ENCODE measurements around the gene KIFAP3.
"Not testable (repeated sequence)": the region's sequence is repeated elsewhere in the genome, so short reads cannot be mapped to it uniquely, and the experiment has no call there.

Gene KIFAP3

DNA sequence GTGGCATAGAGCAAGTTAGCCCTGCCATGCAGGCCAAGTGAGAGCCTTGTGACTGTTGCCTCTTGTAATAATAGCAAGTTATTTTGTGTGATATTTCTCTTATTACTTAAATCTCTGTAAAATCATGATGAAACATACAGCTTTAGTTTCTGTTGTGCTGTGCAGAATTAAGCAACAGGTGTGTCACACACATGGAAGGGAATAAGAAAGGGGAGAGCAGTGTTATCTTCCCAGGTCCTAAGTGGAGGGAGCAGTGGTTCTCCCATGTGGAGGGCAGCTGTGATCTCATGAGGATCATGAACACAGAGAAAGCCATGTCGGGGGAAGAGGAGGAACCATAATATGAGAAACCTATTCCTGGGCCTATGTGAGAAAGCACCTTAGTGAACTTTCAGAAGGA, 155.6 kb downstream of the KIFAP3 start:
- DNase-seq: no peak

DNA sequence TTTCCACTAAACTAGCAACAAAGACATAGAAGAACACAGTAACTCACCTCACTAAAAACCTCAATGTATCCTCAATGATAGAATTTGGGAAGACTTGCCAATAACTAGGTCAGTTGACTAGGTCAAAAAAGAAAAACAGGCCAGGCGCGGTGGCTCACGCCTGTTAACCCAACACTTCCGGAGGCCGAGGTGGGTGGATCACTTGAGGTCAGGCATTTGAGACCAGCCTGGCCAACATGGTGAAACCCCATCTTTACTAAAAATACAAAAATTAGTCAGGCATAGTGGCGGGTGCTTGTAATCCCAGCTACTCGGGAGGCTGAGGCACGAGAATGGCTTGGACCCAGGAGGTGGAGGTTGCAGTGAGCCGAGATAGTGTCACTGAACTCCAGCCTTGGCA, 156.3 kb downstream of the KIFAP3 start:
- DNase-seq: not testable (repeated sequence)

DNA sequence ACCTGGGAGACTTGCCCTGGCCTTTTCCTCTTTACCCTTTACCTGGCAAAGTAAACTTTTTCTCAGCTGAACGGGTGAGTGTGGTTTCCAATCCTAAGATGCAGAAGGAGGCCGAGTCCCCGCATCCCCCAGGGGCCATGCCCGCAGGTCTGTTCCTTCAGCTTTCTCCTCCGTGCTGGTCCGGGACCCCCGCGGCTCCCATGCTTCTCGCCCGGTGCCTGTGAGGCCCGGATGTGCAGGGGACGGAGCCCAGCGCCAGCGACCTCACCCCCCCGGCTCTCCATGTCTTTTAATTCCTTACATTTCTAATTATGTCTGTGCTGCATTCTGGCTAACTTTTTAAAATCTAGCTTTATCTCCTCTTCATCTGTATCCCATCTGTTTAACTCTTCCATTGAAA, 159.3 kb downstream of the KIFAP3 start:
- no peak for DNase-seq

DNA sequence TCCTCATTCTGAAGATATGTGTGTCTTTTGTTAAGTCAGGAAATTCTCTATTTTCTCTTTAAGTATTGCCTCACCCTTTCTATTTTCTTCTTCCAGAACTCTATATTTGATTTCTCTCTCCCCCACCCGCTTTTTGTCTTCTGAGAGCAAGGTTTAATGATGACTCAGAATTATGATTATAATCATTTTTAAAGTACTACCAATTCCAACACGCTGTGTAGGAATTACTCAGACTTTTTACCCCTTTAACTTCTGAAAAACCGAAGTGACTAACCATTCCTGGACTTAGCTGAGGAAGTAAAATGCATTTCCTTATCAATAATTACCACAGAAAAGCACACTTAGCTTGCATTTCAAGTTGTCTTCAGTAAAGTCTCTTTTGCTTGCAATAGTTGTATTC, 160.0 kb downstream of the KIFAP3 start:
- no peak for DNase-seq

DNA sequence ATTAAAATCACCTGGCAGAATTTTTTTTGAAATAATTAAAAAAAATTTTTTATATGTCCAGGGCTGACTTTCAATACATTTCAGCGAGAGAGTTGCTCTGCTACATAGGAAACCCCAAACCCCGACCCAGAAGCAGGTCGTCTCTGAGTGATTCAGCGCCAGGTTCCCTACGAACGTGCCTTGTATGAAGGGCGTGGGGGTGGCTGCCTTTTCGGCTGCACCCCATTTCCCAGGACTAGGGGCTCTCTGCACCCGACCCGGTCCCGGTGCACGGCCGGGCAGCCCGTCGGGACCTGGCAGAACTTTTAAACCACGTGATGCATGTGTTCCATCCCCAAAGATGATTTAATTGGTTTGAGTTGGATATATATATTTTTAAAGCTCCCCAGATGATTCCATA, 165.0 kb downstream of the KIFAP3 start:
- no peak for DNase-seq

DNA sequence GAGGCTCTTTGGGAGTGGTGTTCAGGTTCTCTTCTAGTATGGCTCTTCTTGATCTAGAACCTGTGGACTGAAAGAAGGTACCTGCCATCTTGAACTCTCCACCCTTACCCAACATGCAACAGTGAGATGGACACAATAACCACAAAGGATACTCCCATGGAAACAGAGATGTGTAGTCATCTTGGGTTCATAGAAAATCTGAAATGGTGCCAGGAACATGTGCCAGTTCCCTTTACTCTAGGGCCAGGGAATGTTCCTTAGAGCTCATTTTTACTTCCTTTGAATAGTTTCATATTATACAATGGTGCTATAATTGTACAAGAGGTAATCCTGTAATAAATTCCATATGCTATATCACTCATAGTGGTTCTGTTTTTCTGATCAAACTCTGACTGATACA, 167.6 kb downstream of the KIFAP3 start:
- no peak for DNase-seq

DNA sequence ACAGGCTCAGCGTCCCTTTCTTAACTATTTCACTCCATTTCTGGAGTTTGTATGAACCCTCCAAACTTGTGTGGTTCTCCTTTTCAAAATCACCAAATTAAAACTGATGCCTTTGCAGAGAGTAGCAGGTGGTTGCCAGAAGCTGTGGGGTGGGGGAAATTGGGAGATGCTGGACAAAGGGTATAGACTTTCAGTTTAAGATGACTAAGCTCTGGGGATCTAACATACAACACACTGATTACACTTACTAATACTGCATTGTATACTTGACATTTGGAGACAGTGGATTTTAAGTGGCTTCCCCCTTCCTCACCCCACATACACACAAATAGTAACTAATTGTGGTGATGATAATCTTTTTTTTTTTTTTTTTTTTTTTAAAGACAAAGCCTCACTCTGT, 169.7 kb downstream of the KIFAP3 start:
- no peak for DNase-seq

DNA sequence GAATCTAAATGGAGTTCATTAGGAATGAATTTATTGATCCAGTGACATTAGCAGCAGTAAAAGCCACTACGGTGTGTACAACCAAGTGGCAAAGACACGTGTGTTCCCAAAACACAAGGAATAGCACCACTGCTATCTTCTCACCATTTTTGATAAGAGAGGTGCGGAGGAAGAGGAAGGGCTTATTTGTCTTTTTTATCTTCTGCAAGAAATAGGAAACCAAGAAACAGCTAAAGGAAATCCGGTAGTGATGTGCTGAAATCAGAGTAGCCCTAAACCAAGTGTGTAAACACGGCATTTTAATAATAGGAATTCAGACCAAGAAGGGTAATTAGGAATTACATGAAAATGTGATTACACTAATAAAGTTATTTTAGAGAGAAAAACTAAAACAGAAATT, 171.7 kb downstream of the KIFAP3 start:
- no peak for DNase-seq

DNA sequence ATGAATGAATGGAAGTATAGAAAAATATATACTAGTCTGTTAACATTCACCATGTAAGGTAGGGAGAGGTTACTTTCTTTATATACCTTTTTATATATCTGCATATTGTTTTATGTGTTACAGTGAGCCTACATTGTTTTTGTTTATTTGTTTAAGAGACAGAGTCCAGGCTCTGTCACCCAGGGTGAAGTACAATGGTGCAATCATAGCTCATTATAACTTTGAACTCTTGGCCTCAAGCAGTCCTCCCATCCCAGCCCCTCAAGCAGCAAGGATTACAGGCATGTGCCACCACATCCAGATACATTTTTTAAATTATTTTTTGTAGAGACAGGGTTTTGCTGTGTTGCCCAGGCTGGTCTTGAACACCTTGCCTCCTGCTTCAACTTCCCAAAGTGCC, 173.4 kb downstream of the KIFAP3 start:
- DNase-seq: no peak

DNA sequence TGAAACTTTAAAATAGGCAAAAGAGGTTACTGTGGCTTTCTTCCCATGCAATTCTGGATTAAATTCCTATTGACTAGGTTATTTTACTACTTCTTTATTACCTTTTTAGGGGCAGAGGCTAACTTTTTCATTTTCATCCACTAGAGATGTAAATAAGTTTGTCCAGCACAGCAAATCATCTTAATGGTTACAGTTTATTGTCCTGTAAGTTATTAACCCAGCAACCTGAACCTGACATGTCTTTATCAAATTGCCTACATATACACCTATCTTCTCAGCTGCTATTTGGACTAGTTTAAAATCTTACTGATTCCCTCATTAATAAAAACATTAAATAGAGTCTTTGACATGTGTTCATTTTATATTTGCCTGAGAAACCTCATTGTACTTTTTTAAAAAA, 173.9 kb downstream of the KIFAP3 start:
- no peak for DNase-seq

DNA sequence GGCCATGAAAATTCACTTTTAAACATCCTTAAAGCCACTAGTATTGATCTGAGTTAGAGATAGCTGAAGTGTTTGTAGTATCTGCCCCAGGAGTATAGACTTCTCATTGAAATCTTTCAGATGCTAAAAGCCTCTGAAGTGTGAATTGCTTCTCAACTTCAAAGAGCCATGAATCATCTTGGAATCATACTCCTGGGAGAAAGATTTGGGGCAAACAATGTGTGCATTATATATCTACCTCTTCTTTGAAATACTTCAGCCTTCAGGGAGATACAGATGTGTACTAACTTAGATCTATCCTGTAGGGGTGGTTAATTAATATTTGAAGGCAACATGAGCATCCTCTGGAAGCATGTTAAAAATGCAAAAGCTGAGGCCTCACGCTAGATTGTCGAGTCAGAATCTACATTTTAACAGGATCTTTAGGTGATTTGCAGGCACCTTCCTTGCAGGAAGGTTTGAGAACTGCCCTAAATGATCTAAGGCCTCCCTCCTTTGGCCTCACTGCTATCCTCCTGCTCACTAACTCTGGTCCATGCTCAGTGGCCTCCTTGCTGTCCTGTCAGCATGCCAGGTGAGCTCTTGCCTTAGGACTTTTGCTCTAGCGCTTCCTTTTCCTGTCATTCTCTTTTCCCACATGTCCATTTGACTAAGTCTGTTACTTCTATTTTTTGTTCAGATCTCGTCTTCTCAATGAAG, 174.8 kb downstream of the KIFAP3 start:
- no peak for DNase-seq

DNA sequence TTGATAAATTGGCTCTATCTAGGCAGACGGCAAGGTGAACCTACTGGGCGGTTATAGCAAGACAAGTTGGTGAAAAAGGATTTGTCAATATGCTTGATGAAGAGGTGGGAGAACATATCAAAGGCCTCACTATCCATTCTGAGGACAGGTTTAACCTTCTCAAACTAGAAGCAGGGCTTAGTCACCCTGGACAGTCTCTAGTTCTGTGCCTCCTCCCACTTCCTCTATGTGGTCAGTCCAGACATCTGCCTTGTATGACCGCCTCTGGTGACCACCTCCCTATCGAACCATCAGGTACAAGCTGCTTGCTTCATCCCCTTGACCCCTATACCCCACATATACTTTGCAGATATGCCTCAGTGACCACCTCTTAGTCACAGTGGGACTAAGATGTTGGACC, 178.5 kb downstream of the KIFAP3 start:
- DNase-seq: no peak

DNA sequence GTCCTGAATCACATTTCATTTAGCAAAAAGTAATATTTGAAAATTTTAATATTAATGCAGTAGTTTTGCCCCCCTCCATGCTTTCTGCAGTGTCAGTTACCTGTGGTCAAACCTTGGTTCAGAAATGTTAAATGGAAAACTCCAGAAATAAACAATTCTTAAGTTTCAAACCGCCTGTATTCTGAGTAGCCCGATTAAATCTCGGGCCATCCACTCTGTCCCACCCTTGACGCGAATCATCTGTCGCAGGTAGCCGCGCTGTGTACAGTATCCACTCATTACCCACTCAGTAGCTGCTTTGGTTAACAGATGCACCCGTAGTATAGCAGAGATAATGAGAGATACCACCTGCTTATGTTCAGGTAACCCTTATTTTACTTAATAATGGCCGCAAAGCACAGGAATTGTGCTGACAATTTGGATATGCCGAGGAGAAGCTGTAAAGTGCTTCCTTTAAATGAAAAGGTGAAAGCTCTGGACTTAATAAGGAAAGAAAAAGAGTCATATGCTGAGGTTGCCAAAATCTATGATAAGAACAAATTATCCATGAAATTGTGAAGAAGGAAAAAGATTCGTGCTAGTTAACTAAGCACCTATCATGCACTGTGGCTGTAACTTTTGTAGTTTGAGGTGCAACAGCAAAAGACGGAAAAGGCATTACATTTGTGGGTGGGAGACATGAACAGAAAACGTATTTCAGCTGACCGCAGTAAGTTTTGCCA, 179.9 kb downstream of the KIFAP3 start:
- DNase-seq: peak; percentile 48

DNA sequence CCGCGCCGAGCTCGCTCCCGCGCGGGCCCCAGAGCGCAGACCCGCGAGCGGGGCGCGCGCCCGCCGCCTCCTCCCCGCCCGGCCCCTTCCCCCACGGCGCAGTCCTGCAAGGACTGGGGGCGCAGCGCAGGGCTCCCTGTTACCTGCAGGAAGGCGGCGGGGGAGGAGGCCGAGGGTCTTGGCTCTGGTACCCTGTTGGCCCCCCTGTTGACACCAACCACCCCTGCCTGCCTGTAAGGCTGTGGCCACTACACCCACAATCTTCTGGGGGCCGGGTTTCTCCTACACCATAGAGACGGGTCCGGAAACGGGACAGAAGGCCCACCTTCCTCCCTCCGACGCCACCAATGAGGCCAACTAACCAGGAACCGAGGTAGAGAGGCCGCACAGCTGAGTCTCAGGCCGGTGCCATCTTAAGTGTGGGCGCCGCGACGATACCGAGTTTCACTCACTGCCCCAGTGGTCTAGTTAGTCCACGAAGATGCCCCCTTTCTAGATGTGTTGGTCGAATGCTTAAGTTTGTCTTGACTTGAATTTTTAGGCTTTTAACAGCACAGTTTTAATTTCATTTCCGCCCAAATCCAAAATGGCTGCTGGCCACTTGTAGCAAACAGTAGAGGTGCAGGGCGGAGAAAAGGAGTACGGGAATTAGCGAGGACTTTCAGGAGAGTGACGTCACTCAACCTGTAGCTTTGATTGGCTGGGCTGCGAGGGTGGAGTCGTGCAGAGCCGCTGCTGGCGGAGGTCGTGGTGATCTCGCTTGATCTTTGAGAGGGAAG, 180.7 kb downstream of the KIFAP3 start, which contains the start of gene SCYL3:
TSS of gene SCYL3 (minus strand) at position 252 of the 779 bp plus-strand sequence. CDS start 5,056 bp downstream, outside the sequence.
- DNase-seq: peak; percentile 98

DNA sequence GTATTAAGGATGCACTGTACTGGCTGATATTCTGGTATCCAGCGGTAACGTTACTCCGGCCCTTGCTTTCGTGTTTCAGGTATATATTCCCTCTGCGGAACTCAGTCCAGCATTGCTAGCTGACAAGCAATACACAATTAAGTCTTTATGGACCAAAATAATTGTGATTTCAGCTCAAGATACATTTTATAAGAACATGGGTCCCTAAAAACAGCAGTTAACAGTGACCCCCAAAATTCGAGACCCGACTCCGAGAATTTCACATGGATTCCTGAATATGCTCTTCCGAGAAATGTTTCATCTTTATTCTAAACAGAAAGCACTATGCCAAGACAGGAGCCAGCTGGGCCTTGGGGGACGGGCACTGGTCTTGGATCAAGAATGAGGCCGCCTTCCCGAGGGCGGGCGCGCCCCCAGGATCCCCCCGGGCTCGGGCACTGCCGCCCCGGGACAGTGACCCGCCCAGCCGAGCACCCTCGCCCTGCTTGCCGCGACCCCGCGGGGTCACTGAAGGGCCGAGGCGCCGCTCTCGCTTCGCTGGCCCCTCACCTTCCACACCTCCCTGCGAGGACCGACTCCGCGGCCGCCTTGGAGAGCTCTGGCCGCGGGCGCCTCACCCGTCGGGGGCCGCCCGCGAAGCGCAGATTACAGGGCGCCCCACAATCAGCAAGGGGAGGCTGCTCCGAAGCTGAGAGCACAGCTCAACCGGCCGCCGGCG, 181.4 kb downstream of the KIFAP3 start:
- no peak for DNase-seq

DNA sequence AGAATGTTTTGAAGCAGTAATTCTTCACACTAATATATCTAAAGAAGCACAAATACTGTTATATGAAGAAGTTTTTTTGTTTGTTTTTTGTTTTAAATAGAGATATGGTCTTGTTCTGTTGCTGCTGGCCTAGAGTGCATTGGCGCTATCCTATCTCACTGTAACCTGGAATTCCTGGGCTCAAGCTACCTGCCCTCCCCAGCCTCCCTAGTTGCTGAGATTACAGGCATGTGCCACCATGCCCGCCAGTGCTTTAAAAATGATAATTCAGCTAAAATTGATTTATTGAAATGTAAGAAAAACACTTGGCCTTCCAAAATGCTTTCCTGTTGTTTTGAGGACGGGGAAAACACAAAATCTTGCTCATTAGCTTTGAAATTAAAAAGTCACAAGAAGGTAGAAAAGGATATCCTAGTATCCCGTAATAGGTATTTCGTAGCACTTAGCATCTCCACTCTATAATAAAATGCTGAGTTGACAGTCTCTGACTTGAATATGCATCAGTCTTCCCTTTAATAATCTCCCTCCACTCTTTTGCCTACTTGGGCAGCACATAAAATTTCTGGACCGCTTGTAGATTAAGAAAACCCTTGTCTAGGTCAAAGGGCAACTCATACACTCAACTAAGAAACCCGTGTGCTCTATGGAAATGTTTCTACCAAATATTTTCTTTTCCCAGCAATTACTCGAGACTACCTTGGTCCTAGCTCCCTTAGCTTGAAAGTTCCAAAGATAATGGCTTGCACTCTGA, 182.1 kb downstream of the KIFAP3 start:
- no peak for DNase-seq

DNA sequence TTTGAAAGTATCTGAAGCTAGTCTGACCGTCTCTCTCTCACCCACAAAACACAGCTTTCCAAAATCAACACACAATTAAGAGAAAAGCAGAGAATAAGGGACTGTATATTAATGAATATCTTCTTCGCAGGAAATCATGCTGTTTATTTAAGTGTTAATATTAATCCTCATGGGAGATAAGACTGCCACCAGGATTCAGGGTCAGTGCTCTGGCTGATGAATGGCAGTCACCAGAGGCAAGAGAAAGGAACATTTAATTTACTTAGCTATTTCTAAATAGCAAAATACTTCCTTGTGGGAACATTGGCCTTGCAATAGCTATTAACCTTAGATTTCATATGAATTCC, 183.0 kb downstream of the KIFAP3 start:
- DNase-seq: no peak

DNA sequence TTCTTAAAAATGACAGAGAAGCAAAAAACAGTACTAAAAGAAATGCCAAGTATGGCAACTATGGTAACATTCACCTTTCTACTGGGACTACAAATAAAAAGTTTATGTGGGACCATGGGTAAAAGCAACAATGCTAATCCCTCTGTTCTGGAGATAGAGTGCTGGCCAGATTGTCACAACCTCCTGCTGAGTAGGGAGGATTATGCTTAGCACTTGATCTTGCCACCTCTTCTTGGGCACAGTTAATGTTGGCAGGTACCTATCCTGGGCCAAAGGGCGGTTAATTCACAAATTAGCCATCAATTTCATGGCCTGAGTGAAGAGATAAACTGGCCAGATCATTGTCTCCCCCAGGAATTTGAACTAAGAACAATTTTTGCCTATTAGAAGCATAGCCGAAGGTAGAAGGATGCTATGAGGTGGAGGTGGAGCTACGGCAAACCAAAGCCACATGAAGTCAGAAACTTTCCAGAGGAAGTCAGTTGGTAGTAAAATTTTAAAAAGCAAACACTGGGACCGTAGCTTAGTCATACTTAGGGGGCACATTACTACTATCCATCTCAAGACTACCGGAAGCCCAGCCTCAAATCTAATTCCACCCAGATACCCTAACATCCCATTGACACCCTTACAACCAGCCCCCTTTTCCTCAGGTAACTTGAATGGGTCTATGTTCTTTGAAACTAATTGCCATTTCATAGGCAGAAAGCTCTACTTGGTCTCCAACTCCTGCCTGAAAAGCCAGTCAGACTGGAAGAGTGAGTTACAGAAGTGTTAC, 183.5 kb downstream of the KIFAP3 start:
- no peak for DNase-seq

DNA sequence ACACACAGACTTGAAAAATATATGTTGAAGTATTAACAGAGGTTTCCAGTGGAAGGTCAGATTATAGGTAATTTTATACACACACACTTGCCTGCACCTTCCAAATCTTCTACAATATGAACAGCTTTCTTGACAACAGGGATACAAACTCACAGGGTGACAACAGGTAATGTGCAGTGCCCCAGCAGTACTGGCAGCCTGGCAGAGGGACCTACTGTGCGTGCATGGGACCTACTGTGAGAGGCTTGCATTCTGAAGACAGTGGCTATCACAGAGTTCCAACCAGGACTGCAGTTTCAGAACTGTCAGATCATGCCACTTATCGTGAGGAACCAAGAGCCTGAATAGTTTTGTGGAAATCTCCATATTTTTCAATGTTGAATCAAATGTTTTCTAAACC, 184.6 kb downstream of the KIFAP3 start:
- DNase-seq: no peak

DNA sequence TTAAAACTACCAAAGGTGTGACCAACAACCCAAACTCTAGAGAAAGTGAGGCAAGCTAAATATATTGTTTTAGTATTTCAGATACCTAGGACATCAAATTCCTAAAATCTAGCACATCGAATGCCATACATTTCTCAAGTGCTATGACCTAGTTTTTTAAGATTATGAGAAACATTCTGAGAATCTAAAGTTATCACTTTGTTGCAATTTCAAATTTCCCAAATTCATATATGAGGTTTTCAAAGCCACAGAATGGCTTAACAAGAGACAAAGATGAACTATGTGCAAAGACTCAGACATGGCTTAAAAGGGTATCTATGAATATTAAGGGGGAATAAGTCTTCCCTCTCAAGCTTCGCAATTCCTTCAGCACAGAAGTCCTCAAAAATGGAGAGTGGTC, 187.6 kb downstream of the KIFAP3 start:
- DNase-seq: no peak

DNA sequence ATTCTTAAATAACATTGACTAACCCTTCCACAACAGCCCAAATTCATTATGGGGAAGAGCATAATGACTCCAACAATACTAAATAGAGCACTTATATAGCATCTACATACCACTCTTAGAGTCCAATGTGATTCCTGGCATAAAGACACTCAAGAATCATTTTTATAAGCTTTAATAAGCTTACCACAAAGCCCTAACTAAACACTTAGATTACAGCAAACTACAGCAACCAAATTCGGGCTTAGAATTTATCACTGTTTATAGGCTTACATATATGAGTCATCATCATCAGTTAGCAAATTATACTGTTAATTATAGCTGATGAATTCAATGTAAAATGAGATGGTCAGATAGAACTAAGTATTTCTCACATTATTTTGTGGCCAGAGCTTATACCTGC, 188.1 kb downstream of the KIFAP3 start:
- DNase-seq: no peak

DNA sequence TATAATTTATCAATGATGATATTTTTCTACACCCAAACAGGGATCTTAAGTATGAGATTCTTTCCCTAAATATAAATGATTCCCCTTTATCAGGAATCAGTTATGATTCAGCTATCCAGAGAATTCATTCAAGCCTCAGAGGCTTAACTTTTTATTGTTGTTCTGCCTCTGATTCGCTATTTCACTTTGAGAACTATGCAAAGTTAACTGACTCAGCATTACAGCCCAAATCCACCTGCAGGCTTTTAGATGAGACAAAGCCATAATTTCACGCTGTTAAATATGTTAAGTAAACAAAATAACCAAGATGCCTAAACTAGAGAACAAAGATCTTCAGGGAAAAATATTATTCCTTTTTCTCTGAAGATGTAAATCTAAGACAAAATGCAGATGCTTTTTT, 189.3 kb downstream of the KIFAP3 start:
- DNase-seq: no peak

Measured in DMS 273 treated with DMSO at 0.1 percent for 48 hours (cell line).